SK-N-SH (cell line): ENCODE measurements around the gene CAPSL. TPM values are rescaled to one million over a fixed set of nuclear protein-coding genes. Genes with fewer than 3 reads are reported as not detected.

Experiments
- CTCF ChIA-PET: fragments of 300-600, 350-600 bp; formaldehyde crosslinking; extraction: SDS; loops from one replicate; lab custom pipeline; 2021; lab: Yijun Ruan, JAX
- POLR2A ChIA-PET: fragments of 350-600 bp; sonication (Branson Sonifier 250); formaldehyde crosslinking; extraction: SDS; loops from one replicate; lab custom pipeline; 2020; ENCODE audit warnings: antibody characterized with exemption, inconsistent platforms; lab: Yijun Ruan, JAX
- DNase-seq: peaks from one replicate; pipeline ENCODE4 v3.0.0; 2012
- H2AFZ ChIP-seq: fragments of 200-600 bp; sonication (generic); 2 replicates; pipeline ENCODE4 v1.8.1; 2016; ENCODE audit warnings: antibody characterized with exemption, mild to moderate bottlenecking, low read depth
- H3F3A ChIP-seq: fragments of 200-600 bp; sonication (generic); replicated peaks from 2 replicates; pipeline ENCODE3; 2016; ENCODE audit warnings: antibody characterized with exemption, mild to moderate bottlenecking; ENCODE audit not compliant: insufficient read depth
- H3K27ac ChIP-seq, 2 experiments: fragments of 200-500 bp in 1 of 2; fragments of 200-600 bp in 1 of 2; sonication (Bioruptor generic) in 1 of 2; sonication (generic), shearing (Covaris generic) in 1 of 2; 2 replicates each; pipeline versions ENCODE4 v1.5.1 to v1.6.1; 2014 to 2016; ENCODE audit warnings: low read depth in 2 of 2, inconsistent platforms in 1 of 2, low read length in 1 of 2, mild to moderate bottlenecking in 1 of 2, mixed read lengths in 1 of 2
- H3K27me3 ChIP-seq: fragments of 200-600 bp; sonication (generic), shearing (Covaris generic); 2 replicates; pipeline ENCODE4 v1.6.1; 2016; ENCODE audit warnings: mixed run types; ENCODE audit not compliant: insufficient read depth
- H3K36me3 ChIP-seq, 2 experiments: fragments of 200-500 bp in 1 of 2; fragments of 200-600 bp in 1 of 2; sonication (Bioruptor generic) in 1 of 2; sonication (generic) in 1 of 2; replicated peaks in 1 of 2; 2 replicates each; pipeline versions ENCODE3 to v1.5.1; 2014 to 2016; ENCODE audit warnings: low read length in 1 of 2, mild to moderate bottlenecking in 1 of 2; ENCODE audit not compliant: insufficient read depth in 2 of 2, control insufficient read depth in 1 of 2
- H3K4me1 ChIP-seq, 2 experiments: fragments of 200-500 bp in 1 of 2; fragments of 200-600 bp in 1 of 2; sonication (Bioruptor generic) in 1 of 2; sonication (generic), shearing (Covaris generic) in 1 of 2; 2 replicates each; pipeline versions ENCODE4 v1.5.1 to v1.6.1; 2014 to 2016; ENCODE audit warnings: low read depth in 1 of 2, low read length in 1 of 2, mixed run types in 1 of 2; ENCODE audit not compliant: insufficient read depth in 2 of 2, control insufficient read depth in 1 of 2
- H3K4me2 ChIP-seq: fragments of 200-600 bp; sonication (generic), shearing (Covaris generic); 2 replicates; pipeline ENCODE4 v1.6.1; 2017; ENCODE audit warnings: mixed run types
- H3K4me3 ChIP-seq, 2 experiments: fragments of 200-500 bp in 1 of 2; fragments of 200-600 bp in 1 of 2; sonication (Bioruptor generic) in 1 of 2; sonication (generic), shearing (Covaris generic) in 1 of 2; 2 replicates each; pipeline versions ENCODE4 v1.5.1 to v1.8.1; 2014 to 2016; ENCODE audit warnings: low read depth in 2 of 2, inconsistent platforms in 1 of 2, low read length in 1 of 2, mild to moderate bottlenecking in 1 of 2, mixed read lengths in 1 of 2, moderate library complexity in 1 of 2
- H3K79me2 ChIP-seq: fragments of 200-600 bp; sonication (generic); 2 replicates; pipeline ENCODE4 v1.8.1; 2017; ENCODE audit warnings: mild to moderate bottlenecking; ENCODE audit not compliant: insufficient read depth
- H3K9ac ChIP-seq: fragments of 200-600 bp; sonication (generic); 2 replicates; pipeline ENCODE4 v1.6.1; 2017; ENCODE audit warnings: mixed run types
- H3K9me2 ChIP-seq: fragments of 200-600 bp; sonication (generic); 2 replicates; pipeline ENCODE4 v1.6.1; 2017; ENCODE audit warnings: mixed run types
- H3K9me3 ChIP-seq: fragments of 200-600 bp; sonication (generic); 2 replicates; pipeline ENCODE4 v1.6.1; 2017; ENCODE audit warnings: mixed run types, mild to moderate bottlenecking, moderate library complexity
- H4K20me1 ChIP-seq: fragments of 200-600 bp; sonication (generic); 2 replicates; pipeline ENCODE4 v1.6.1; 2017; ENCODE audit warnings: mild to moderate bottlenecking, mixed run types; ENCODE audit not compliant: insufficient read depth
- RFX5 ChIP-seq: IDR thresholded peaks from 2 replicates; pipeline ENCODE4 v1.6.1; 2012; ENCODE audit warnings: mild to moderate bottlenecking, improper control_type of control experiment, low read length
- RXRA ChIP-seq: IDR thresholded peaks from 2 replicates; pipeline ENCODE4 v1.4.0; 2012; ENCODE audit warnings: low read depth, mild to moderate bottlenecking, borderline replicate concordance
- WGBS: methylation state at CpG from one replicate; pipeline ENCODE4 v1.1.6; 2017; ENCODE audit warnings: low lambda C conversion rate; 5-methylcytosine and 5-hydroxymethylcytosine counted together
- polyA plus RNA-seq, 3 experiments: library from polyadenylated mRNA; depleted of rRNA; stranded (reverse); fragments of >200 nt; gene quantifications; 2 replicates each; pipeline ENCODE4 v1.2.3, GENCODE V29; 2012
- TF ChIP-seq, protein P1 (sequence below): IDR thresholded peaks from 2 replicates; pipeline ENCODE4 v1.4.0; 2012; ENCODE audit warnings: low read depth, borderline replicate concordance
- TF ChIP-seq, protein P2 (sequence below): IDR thresholded peaks from 2 replicates; pipeline ENCODE4 v1.6.1; 2012; ENCODE audit warnings: mild to moderate bottlenecking, low read depth, low read length, moderate library complexity

CAPSL gene
- polyA plus RNA-seq, 1 of the 3 experiments (the other 2 are of a cell fraction) = 0.23 TPM

DNA sequence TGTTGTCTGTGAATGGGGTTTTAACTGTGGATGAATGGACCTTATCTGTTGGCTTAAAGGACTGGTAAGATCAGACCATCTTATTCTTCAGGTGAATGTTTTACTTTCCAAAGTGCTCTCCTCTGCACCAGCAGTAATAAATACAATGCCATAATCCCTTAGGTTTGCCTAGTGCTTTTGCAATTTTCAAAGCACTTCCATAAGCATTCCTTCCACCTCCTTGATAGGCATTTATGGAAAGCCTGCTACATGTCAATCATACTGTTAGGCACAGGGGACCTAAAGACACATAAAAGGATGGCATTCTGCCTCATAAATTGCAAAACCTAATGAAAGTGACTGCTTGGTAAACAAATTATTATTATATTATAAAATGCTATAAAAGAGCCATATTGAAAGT lies 60.3 kb downstream of the CAPSL start (continued):
- TF ChIP-seq, protein P1, sequence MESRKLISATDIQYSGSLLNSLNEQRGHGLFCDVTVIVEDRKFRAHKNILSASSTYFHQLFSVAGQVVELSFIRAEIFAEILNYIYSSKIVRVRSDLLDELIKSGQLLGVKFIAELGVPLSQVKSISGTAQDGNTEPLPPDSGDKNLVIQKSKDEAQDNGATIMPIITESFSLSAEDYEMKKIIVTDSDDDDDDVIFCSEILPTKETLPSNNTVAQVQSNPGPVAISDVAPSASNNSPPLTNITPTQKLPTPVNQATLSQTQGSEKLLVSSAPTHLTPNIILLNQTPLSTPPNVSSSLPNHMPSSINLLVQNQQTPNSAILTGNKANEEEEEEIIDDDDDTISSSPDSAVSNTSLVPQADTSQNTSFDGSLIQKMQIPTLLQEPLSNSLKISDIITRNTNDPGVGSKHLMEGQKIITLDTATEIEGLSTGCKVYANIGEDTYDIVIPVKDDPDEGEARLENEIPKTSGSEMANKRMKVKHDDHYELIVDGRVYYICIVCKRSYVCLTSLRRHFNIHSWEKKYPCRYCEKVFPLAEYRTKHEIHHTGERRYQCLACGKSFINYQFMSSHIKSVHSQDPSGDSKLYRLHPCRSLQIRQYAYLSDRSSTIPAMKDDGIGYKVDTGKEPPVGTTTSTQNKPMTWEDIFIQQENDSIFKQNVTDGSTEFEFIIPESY = no peak
- TF ChIP-seq, protein P2, sequence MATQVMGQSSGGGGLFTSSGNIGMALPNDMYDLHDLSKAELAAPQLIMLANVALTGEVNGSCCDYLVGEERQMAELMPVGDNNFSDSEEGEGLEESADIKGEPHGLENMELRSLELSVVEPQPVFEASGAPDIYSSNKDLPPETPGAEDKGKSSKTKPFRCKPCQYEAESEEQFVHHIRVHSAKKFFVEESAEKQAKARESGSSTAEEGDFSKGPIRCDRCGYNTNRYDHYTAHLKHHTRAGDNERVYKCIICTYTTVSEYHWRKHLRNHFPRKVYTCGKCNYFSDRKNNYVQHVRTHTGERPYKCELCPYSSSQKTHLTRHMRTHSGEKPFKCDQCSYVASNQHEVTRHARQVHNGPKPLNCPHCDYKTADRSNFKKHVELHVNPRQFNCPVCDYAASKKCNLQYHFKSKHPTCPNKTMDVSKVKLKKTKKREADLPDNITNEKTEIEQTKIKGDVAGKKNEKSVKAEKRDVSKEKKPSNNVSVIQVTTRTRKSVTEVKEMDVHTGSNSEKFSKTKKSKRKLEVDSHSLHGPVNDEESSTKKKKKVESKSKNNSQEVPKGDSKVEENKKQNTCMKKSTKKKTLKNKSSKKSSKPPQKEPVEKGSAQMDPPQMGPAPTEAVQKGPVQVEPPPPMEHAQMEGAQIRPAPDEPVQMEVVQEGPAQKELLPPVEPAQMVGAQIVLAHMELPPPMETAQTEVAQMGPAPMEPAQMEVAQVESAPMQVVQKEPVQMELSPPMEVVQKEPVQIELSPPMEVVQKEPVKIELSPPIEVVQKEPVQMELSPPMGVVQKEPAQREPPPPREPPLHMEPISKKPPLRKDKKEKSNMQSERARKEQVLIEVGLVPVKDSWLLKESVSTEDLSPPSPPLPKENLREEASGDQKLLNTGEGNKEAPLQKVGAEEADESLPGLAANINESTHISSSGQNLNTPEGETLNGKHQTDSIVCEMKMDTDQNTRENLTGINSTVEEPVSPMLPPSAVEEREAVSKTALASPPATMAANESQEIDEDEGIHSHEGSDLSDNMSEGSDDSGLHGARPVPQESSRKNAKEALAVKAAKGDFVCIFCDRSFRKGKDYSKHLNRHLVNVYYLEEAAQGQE = no peak

DNA sequence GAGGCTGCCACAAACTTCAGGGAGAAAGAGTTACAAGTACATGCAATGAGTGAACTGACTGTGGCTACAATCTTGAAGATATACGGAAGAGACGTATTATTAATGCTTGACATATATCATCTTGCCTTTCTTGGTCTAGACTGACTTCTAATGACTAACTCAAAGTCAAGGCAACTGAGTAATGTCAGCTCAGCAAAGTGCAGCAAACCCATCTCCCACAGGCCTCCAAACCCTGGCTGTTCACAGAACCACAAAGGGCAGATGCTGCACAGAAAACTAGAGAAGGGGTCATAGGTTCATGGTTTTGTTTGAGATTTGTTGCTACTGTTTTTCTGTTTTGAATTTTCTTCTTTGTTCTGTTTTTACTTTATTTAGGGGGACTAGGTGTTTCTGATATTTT lies 60.8 kb downstream of the CAPSL start:
- no peak overlapping the region for H3K27ac ChIP-seq
- no peak overlapping the region for H3K9ac ChIP-seq
- no peaks in the 10 kb centered on the region for H3K27me3 ChIP-seq
- no peaks in the 10 kb centered on the region for H3K9me3 ChIP-seq
- TF ChIP-seq, protein P2 = no peak
- TF ChIP-seq RXRA (no peak), RFX5 (no peak)
- H3K9me2 ChIP-seq = no peaks in the 10 kb centered on the region
- no peaks in the 10 kb centered on the region for H3K36me3 ChIP-seq
- H3K4me3 ChIP-seq = no peak overlapping the region
- no peak overlapping the region for H2AFZ ChIP-seq
- no peaks in the 10 kb centered on the region for H3K79me2 ChIP-seq
- POLR2A ChIA-PET = no interaction called here
- no peaks in the 10 kb centered on the region for H3F3A ChIP-seq
- H4K20me1 ChIP-seq = no peaks in the 10 kb centered on the region
- WGBS = 73% methylated on average over 2 of the region's 2 CpGs
- H3K4me2 ChIP-seq = no peak overlapping the region
- H3K4me1 ChIP-seq = no peaks in the 10 kb centered on the region
- CTCF ChIA-PET = no interaction called here
- DNase-seq = no peak
